Lung microvascular endothelial cell (primary cell): ENCODE data around the gene PLTP. TPM values are rescaled to one million over a fixed set of nuclear protein-coding genes. Genes with fewer than 3 reads are reported as not detected.

ENCODE experiments used
- DNase-seq, 2 donors: peaks; one replicate each; pipeline versions ENCODE4 v3.0.0 to v3.0.0-alpha.2; 2010; ENCODE audit warnings: low read depth in 2 of 2
- total RNA-seq: library from RNA; depleted of rRNA; stranded (reverse); fragments of >200 nt; gene quantifications from 2 replicates; pipeline ENCODE4 v1.2.1, GENCODE V29; 2014

The PLTP gene
- total RNA-seq, 1 donor from 2014 or later = 4.4 TPM

DNA sequence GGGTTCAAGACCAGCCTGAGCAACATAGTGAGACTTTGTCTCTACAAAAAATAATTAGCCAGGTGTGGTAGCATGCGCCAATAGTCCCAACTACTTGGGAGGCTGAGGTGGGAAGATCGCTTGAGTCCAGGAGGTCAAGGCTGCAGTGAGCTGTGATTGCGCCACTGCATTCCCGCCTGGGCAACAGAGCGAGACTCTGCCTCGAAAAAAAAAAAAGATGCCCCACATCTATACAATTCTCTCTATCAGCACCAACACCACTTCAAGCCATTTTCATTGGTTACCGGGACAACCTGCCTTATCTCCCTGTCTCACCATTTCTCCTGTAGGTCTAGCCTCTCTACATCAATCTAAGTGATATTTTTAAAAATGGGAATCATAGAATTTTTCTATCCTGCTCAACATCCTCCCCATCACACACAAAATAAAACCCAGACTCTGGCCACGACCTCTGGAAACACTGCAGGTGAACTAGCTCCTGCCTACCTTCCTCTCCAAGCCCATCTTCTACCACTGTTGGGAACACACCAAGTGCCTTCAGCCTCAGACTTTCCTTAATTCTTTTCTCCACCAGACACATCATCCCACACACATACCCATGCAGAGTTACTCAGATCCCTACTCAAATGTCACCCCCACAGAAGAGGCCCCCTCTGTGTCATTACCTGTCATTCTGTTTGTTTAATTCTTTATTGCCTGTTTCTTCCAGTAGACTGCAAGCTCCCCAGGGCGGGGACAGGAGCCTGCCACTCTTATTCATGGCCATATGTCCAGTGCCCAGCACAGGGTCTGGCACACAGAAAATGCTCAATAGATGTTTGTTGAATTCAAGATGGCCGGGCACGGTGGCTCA, 9.6 kb upstream of the PLTP start:
- no peak for DNase-seq

DNA sequence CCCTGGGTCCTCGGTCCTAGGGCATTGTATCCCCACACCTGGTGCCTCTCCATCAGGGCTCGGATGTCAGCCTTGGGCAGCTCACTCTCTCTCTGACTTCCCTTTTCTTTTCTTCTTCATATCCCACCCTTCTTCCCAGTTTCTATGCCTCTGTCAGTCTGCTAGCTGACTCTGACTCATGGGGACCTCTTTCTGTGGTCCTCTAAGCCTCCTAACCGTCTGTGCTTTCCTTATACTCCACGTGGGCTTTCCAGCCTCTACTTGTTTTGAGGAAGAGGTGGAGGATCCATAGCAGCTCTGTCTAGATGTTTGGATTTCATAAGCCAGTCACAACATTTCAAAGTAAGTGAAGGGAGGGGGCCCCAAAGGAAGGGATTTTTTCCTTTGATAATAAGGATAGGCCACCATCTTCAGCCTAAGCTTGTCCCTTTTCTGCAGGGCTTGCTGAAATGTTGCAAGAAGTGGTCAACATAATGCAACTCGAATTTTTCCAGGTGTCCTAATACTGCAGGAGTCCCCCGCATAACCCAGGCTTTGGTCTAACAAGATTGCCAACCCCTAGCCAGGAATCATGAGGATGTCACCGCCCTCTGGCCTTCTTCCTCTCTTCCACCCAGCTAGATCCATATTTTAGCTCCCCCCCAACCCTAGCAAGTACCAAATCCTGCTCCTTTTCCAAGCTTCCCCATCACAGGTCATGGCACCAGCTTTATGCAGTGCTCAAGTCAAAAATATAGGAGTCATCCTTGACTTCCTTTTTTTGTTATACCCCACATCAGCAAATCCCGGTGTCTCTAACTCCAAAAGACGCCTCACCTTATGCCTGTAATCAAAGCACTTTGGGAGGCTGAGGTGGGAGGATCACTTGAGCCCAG, 8.7 kb upstream of the PLTP start:
- no peak for DNase-seq

DNA sequence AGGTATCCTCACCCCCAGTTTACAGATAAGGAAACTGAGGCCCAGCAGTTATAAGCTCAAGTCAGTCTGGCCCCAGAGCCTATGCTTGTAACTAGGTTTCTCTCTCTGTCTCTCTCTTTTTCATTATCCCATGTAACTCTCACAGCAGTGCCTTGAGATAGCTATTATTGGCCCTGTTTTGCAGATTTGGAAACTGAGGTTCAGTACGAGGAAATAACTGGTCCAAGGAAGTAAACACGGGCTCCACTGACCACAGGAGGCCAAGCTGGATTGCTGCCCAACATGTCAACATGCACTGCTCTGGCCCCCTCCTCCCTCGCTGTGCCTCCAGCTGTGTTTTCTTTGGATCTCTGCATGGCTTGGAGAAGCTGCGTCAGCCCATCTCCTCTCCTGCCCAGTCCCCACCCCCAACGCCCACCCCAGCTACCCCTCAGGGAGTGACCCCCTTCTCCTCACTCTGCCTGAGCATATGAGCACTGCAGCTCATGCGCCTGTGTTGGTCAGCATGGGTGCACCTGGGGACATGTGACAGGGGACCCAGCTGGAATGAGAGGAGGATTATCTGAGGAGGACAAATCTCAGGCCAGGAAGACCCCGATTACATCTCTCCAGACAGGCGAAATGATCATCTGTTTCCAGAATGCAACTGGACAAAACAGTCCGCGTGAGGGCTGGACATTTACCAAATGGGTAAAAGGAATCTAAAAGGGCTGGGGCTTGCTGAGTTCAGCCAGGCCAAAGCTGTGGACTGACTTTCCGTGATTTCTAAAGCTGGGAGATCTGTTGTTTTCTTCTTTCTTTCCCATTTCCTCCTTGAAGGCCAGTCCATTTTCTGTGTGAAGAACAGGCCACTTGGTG, 7.8 kb upstream of the PLTP start:
- DNase-seq = peak; percentile 72 to 75

GRCh38 chr20:45918779-45919537, 7.0 kb upstream of the PLTP start:
- DNase-seq = no peak

- no peak for DNase-seq
These were observed 6.3 kb upstream of the PLTP start for GRCh38 chr20:45918182-45918737.

- DNase-seq = no peak
These were observed 5.8 kb upstream of the PLTP start for GRCh38 chr20:45917790-45918141.

DNA sequence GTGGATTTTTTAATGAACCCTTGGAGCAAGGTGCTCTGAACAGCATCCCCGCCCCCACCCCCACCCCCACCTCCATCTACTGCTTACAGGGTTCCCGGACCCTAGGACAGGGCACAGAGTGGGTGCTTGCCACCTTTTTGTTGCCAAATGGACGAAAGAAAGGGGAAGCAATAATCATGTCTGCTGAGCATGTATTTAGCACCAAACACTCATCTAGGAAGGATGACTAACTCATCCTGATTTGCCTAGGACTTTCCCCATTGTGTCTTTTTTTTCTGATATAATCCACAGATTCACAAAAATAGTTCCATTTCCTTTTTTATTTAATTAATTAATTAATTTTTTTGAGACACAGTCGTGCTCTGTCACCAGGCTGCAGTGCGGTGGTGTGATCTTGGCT, 1.2 kb upstream of the PLTP start:
- peak; percentile 63 to 80 for DNase-seq

DNA sequence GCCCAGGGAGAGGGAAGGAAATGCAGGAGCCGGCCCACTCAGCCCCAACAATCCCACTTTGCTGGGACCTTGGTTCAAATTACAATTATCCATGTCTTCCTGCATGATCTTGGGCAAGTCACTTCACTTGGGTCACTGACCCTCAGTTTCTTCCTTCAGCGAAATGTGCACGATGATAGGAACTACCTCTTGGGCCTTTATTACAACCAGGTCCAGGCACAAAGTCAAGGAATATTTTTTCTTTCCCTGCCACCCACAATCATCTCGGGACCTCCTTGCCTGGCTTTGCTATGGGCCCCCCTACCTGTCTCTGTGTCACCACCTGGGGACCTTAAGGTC, 358 bp upstream of the PLTP start:
- no peak for DNase-seq

DNA sequence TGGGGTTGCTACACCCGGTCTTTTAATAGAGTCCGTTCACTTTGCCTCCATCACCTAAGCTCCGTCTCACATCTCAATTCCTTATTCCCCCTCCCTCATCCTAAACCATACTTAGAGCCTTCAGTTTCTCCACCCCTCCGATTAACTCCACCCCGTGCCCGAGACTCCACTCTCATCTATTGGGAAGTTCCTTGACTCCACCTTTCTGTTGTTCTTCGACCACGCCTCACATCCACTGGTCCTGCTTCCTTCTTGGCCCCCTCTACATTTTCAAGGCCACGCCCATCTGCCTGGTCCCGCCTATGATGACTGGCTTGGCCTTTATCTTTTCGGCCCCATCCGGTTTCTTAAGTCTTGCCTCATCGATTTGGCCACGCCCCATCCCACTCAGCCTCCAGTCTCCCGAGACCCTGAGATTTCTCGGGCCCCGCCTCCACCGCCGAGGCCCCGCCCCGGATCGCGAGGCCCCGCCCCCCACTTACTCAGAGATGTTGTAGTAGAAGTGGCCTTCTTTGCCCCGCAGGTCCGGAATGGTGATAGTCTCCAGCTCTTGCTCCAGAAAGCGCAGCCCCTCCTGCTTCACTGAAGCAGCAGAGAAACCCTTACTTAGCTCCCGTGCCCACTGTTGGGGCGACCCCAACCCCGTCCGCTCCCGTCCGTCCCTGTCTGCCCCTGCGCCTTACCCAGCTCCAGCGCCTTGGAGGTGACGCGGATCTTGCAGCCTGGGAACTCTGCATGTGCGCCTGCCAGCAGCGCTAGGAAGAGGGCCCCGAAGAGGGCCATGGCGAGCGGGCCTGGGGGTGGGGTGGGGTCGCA, 1.1 kb downstream of the PLTP start:
- peak; percentile 51 to 100 for DNase-seq

DNA sequence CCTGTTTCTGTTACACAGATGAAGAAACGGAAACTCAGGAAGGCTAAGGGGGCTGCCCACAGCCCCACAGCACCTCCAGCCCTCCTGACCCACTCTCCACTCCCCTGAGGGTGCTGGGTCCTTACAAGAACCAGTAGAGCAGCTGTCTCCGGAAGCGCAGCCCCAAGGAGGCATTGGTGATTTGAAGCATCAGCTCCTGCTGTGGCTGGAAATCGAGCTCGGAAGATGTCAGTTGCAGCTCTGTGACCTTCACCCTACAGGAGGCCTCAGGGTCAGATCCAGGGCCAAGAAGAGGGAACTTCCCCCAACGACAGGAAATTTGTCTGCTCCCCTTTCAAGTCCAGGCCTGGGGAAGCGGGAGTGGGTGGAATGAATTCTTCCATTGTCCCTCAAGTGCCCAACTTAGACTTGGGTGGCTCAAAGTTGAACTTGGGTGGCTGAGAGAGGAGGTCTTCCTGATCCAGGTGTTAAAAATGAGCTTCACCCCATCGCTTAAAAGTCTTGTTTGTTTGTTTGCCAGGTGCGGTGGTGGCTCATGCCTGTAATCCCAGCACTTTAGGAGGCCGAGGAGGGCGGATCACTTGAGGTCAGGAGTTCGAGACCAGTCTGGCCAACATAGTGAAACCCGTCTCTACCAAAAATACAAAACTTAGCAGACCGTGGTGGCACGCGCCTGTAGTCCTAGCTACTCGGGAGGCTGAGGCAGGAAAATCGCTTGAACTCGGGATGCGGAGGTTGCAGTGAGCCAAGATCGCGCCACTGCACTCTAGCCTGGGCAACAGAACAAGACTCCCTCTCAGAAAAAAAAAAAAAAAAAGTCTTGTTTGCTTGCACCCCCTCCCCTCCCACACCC, 1.9 kb downstream of the PLTP start:
- no peak for DNase-seq

- DNase-seq = no peak
These were observed 2.6 kb downstream of the PLTP start for GRCh38 chr20:45909336-45909808.

DNA sequence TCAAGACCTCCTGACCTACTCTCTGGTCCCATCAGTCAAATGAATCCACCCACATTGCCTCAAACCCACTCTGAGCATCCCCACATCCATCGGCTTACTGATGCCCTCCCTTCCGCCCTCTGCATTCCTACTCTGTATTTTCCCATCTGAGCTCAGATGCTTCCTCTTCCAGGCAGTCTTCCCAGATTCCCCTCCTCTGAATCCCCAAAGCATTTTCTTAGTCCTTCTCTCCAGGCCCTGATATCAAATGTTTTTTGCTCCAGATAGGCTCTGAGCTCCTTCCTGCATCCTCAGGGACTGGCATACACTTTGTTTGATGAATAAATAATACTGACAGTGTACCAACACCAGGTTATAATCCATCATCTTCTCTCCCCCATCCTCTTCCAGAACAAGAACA, 3.9 kb downstream of the PLTP start:
- DNase-seq = no peak

DNA sequence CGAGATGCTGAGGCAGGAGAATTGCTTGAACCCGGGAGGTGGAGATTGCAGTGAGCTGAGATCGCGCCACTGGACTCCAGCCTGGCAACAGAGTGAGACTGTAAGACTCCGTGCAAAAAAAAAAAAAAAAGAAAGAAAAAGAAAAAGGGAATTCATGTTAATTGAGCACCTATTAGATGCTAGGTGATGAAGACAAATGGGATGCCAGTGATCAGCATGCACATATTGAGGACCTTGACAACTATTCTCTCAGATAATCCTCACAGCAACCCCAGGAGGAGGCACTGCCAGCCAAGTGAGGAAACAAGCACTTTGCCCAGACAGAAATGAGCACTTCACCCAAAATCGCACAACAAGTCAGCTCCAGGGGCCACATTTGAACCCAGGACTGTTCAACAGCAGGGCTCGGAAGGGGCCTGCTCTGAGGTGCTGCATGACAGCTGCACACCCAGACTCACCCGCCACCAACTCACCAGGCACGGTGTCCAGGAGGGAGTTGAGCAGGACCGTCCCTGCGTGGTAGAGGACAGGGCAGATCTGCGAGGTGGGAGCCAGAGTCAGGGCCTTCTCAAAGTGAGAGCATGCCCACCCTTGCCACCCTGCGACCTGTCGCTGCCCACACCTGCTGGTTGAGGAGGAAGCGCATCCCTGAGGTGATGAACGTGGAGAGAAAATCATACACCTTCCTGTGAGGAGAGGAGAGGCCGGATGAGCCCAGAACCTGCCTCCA, 4.6 kb downstream of the PLTP start:
- no peak for DNase-seq

GRCh38 chr20:45905505-45906079, 6.4 kb downstream of the PLTP start:
- DNase-seq = no peak

DNA sequence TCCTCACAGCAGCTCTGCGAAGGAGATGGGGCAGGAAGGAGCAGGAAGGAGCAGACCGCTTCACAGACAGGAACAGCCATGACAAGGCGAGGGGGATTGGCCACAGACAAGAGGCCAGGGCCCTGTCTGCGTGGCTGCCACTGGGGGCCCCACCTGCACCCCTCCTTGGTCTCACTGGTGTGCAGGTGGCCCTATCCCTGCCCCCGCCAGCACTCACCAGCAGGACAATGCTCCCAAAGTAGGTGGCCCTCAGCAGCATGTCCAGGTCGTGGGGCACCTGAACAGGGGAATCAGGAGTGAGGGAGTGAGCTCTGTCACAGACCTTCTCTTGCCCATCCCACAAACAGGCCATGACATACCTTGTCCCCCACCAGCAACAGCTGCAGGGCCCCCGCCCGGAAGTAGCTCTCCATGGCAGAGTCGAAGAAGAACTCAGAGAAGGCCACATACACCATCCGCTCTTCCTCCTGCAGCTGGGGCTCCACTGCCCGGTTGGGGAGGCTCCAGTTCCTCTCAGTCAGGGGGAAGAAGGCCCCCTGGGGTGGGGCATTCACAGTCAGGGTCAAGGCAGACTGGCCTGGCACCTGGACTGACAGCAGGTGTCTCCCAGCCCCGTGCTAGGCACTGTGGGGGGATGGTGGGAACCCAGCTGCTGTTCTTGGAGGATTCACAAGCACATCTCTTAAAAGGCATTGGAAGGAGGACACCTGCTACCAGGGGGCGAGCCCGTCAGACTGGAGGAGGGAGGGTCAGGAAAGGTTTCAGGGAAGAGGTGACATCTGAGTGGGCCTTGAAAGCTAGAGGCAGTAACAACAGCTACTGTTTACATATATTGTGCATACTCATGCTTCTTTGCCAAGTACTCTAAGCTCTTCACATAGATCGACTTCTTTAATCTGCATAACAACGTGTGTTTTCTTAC, 7.1 kb downstream of the PLTP start:
- DNase-seq = no peak

- no peak for DNase-seq
These were observed 9.7 kb downstream of the PLTP start for GRCh38 chr20:45902199-45902701.
